Epithelial cell of proximal tubule (primary cell): ENCODE data around the gene NPS. TPM values are rescaled to one million over a fixed set of nuclear protein-coding genes. Genes with fewer than 3 reads are reported as not detected.

Source experiments
- DNase-seq: peaks from one replicate; pipeline ENCODE4 v3.0.0-alpha.2; 2011; ENCODE audit warnings: low read depth
- H3K4me3 ChIP-seq: 2 replicates; pipeline ENCODE4 v1.5.1; 2011; ENCODE audit warnings: low read depth, mild to moderate bottlenecking, low read length
- total RNA-seq: library from RNA; depleted of rRNA; stranded (reverse); fragments of >200 nt; gene quantifications from 2 replicates; pipeline ENCODE4 v1.2.3, GENCODE V29; 2015
- TF ChIP-seq, protein P1 (sequence below): conservative IDR thresholded peaks from 2 replicates; pipeline ENCODE4 v1.5.1; 2012; ENCODE audit warnings: low read depth, mild to moderate bottlenecking, low read length

The NPS gene
- total RNA-seq, 1 donor from 2014 or later = not detected

GRCh38 chr10:127525686-127526085, 23.4 kb upstream of the NPS start:
- no peak overlapping the region for H3K4me3 ChIP-seq
- TF ChIP-seq, protein P1, sequence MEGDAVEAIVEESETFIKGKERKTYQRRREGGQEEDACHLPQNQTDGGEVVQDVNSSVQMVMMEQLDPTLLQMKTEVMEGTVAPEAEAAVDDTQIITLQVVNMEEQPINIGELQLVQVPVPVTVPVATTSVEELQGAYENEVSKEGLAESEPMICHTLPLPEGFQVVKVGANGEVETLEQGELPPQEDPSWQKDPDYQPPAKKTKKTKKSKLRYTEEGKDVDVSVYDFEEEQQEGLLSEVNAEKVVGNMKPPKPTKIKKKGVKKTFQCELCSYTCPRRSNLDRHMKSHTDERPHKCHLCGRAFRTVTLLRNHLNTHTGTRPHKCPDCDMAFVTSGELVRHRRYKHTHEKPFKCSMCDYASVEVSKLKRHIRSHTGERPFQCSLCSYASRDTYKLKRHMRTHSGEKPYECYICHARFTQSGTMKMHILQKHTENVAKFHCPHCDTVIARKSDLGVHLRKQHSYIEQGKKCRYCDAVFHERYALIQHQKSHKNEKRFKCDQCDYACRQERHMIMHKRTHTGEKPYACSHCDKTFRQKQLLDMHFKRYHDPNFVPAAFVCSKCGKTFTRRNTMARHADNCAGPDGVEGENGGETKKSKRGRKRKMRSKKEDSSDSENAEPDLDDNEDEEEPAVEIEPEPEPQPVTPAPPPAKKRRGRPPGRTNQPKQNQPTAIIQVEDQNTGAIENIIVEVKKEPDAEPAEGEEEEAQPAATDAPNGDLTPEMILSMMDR = no peak
- DNase-seq = no peak

- no peak overlapping the region for H3K4me3 ChIP-seq
- TF ChIP-seq, protein P1 = no peak
- DNase-seq = no peak
Observed at GRCh38 chr10:127526161-127526560, 22.9 kb upstream of the NPS start.

DNA sequence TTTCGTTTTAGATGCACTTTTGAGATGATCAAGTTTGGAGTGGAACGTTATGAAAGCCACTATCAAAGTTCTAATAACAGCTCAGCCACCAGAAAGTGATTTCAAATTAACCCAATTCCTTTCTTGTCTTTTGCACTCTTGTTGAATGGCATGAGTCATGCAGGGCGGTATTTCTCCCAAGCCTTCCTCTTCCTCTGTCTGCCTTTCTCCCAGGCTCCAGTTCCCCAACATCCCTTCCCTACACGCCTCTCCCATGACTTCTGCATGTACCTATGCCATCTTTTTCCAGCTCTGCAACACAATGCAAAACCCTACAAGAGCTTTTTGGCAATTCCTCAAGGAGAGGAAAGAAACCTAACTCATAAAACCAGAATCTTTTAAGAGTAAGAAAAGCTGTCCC, 21.8 kb upstream of the NPS start:
- TF ChIP-seq, protein P1 = no peak
- no peak for DNase-seq
- H3K4me3 ChIP-seq = no peak overlapping the region

GRCh38 chr10:127527891-127528290, 21.2 kb upstream of the NPS start:
- H3K4me3 ChIP-seq = no peak overlapping the region
- no peak for DNase-seq
- TF ChIP-seq, protein P1 = no peak

- no peak for DNase-seq
- no peak overlapping the region for H3K4me3 ChIP-seq
- TF ChIP-seq, protein P1 = no peak
Observed at GRCh38 chr10:127532193-127532592, 16.9 kb upstream of the NPS start.

DNA sequence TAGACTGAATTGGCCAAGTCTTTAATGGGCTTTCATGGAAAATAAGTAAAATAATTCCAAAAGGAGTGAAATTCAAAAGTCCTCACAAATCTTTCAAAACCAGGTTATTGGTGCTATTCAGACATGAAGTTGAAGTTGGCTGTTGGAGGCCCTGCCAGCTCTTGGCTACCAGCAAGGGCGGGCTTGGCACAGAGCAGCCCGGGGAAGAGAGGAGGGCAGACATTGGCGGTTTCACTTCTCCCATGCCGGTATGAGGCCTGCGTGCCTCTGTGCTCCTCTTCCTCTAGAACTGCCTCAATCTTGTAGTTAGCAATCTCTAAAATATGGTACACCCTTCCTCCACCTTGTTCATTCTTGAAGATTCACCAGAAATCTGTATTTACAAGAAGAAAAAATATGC, 16.4 kb upstream of the NPS start:
- TF ChIP-seq, protein P1 = no peak
- no peak overlapping the region for H3K4me3 ChIP-seq
- no peak for DNase-seq

DNA sequence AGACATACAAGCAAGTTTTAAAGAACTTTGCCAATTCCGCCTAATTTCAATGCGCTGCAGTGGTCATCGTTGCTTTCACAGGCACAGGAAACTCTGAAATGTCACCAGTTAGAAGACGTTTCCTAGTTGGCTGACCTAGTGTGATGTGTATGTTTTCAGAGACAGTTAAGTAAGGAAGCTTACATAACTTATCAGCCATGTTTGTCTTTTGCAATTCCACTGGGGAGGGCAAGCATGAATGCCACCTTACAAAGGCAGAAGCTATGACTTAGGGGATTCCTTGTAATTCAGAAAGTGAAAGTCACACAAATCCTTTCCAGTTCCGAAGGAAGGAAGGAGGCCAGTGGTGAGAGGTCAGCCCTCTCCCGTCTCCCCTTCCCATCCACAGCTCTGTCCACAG, 15.0 kb upstream of the NPS start:
- H3K4me3 ChIP-seq = no peak overlapping the region
- TF ChIP-seq, protein P1 = no peak
- DNase-seq = no peak
